ENCODE results near the gene SMG6.

The SMG6 gene

GRCh38 chr17:2056206-2057174 lies 247.1 kb downstream of the SMG6 start:
- no peak for DNase-seq

DNA sequence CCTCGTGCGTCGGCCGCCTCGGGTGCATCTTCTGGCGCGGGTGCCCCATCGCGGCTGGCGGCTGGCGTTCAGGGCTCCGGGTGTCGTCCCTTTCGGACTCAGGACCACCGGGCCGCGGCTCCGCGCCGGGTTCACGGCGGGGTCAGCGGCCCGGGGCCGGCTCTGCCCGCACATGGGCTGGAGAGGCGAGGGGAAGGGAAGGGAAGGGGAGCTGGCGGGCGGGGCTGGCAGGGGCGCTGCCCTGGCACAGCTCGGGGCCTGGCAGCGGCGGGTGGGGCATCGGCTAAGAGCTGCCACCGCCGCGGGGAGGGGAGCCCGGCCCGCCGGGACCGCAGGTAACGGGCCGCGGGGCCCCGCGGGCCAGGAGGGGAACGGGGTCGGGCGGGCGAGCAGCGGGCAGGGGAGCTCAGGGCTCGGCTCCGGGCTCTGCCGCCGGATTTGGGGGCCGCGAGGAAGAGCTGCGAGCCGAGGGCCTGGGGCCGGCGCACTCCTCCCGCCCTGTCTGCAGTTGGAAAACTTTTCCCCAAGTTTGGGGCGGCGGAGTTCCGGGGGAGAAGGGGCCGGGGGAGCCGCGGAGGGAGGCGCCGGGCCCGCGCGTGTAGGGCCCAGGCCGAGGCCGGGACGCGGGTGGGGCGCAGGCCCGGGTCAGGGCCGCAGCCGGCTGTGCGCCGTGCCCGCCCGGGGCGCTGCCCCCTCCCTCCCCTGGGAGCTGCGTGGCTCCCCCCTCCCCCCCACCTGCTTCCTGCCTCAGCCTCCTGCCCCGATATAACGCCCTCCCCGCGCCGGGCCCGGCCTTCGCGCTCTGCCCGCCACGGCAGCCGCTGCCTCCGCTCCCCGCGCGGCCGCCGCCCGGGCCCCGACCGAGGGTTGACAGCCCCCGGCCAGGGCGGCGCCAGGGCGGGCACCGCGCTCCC lies 248.0 kb downstream of the SMG6 start:
- DNase-seq = no peak

GRCh38 chr17:2054512-2055291 lies 248.9 kb downstream of the SMG6 start, which contains the start of gene HIC1:
Gene HIC1 (plus strand): TSS chr17:2055103. CDS start chr17:2056691, 1,588 bp downstream.
- peak; percentile 79 for DNase-seq

GRCh38 chr17:2054262-2054511 lies 249.4 kb downstream of the SMG6 start:
- no peak for DNase-seq

GRCh38 chr17:2053380-2054261 lies 250.0 kb downstream of the SMG6 start:
- DNase-seq = peak; percentile 60

DNA sequence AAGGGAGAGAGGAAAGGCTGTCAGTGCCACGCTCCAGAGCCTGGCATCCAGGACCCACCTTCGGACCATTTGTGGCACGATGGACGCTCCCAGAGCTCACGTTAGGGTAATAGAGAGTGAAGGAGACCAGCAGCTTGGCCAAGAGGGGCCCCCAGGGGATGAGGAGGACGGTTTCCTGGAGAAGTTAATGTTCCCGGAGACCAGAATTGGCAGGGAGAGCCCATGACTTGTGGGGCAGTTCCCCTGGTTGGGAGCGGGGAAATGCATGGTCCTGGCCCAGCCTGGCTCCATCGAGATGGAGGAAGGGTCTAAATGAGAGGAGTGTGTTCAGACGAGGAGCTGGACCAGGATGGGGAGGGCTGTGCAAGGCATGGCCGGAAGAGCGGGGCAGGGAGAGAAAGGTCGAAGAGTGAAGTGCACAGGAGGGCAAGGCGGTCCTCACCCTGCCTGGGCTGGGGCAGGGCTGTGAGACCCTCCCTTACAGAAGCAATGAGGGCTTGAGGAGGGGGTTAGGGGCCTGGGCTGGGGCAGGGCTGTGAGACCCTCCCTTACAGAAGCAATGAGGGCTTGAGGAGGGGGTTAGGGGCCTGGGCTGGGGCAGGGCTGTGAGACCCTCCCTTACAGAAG lies 251.5 kb downstream of the SMG6 start:
- no peak for DNase-seq

DNA sequence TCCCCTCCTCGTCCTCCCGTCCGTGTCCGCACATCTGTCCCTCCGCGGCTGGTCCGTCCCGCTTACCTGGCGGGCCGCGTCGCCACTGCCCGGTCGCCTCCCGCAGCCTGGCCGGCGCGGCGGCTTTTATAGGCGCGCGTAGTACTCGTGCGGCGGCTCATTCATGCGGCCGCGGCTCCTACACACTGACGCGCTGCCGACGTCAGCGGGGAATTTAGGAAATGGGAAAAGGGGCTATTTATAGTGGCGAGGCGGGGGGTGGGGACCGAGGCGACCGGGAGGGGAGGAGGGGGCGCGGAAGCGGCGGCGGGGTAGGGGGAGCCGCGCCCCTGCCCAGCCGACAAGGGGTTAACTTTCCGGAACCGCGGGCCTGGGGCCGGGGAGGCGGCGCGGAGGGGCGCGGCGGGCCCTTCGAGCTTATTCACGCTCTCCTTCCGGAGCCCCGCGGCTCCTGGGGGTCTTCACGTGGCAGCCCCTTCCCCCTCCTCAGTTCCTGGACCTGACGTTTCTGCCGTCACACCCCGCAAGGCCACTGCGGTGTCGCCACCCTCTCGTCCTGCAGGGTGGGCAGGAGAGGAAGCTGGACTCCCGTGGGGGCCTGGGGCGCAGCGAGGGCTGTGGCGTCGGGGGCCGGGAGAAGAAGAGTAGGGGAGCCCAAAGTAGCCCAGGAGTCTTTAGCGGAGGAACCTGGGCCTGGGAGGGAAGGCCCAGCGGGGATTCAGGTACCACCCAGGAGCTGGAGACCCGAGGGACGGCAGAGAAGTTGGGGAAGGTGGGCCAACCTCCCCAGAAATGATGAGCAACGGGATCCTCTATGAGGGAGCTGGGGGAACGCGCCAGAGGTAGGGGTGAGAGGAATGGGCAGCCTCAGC lies 252.3 kb downstream of the SMG6 start:
- no peak for DNase-seq

- peak; percentile 62 for DNase-seq
Observed at GRCh38 chr17:2050300-2051060, 253.1 kb downstream of the SMG6 start.

DNA sequence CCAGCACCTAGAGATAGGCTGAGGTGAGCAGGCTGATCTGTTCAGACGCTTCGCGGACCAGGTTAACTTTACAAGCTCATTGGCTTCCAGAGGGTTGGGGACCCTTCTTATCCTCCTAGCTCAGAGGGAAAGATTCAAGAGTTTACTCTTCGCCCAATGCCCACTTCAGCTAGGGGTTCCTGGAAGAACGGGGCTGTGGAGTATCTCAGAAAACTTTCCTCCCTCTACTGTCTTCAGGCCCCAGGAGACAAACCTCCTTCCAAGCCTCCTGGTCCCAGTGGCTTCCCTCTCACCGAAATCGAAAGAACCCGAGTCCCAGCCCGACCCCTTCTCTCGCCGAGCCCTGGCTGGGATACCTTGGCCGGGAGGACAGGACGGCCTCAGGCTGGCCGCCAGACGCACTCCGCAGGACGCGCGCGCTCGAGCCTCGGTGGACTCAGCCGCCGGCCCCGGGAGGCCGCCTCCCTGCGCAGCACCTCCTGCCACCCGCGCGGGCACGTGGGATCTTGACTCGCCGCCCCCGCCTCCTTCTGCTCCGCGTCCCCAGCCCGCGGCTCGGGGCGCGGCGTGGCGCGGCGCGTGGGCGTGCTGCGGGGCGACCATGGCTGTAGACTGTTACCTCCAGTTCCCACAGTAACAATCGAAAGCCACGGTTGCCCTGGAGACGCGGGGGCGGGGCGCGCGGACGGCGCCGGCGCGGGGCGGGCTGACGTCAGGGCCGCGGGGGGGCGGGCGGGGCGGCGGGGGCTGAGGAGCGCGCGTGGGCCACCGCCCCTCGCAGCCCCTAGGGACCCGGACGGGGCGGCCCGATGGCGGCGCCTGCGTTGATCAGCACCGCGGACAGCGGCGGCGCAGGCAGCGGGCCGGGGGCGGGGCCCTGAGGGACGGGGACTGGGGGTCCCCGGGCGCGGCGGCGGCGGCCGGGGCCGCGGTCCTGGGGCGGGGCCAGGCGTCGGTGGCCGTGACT lies 254.0 kb downstream of the SMG6 start:
- peak; percentile 73 for DNase-seq

DNA sequence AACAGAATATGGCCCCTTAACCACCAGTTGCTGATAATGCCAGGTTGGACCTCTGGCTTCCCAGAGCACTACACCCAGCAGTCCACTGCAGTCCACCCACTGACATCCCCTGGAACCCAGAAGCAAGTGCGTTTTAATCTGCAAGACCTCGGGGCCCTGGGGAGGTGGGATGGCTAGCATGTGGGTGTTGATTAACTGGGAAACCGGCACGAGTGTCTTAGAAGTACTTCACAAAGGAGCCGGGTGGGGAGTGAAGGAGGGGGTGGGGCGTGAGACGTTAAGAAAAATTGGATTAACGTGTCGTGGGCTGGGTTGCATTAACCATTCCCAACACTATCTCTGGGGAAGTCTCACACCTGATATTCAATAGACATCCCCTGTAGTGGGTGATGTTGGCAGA lies 254.8 kb downstream of the SMG6 start:
- DNase-seq = no peak

- DNase-seq = no peak
Observed at GRCh38 chr17:2047590-2047989, 256.0 kb downstream of the SMG6 start.

DNA sequence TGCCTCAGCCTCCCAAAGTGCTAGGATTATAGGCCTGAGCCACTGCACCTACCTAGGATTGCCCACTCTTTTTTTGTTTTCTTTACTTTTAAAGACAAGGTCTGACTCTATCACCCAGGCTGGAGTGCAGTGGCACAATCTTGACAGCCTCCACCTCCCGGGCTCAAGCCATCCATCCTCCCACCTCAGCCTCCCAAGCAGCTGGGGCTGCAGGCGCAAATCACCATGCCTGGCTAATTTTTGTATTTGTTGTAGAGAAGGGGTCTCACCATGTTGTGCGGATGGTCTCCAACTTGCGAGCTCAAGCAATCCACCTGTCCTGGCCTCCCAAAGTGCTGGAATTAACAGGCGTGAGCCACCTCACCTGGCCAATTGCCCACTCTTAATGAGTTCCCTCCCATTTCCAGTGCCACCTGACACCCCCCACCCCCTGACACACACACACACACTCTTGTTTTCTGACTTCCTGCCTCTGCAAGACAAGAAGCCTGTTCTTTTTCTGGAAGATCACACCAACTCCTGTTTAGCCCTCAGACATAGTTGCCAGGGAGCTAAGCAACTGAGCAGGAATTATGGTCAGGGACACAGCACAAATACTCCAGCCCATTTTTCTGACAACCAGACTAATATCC lies 259.2 kb downstream of the SMG6 start:
- DNase-seq = no peak

- DNase-seq = no peak
Observed at GRCh38 chr17:2043785-2044184, 259.8 kb downstream of the SMG6 start.

- DNase-seq = no peak
Observed at GRCh38 chr17:2042933-2043332, 260.7 kb downstream of the SMG6 start.

GRCh38 chr17:2042390-2042847 lies 261.2 kb downstream of the SMG6 start:
- DNase-seq = no peak

DNA sequence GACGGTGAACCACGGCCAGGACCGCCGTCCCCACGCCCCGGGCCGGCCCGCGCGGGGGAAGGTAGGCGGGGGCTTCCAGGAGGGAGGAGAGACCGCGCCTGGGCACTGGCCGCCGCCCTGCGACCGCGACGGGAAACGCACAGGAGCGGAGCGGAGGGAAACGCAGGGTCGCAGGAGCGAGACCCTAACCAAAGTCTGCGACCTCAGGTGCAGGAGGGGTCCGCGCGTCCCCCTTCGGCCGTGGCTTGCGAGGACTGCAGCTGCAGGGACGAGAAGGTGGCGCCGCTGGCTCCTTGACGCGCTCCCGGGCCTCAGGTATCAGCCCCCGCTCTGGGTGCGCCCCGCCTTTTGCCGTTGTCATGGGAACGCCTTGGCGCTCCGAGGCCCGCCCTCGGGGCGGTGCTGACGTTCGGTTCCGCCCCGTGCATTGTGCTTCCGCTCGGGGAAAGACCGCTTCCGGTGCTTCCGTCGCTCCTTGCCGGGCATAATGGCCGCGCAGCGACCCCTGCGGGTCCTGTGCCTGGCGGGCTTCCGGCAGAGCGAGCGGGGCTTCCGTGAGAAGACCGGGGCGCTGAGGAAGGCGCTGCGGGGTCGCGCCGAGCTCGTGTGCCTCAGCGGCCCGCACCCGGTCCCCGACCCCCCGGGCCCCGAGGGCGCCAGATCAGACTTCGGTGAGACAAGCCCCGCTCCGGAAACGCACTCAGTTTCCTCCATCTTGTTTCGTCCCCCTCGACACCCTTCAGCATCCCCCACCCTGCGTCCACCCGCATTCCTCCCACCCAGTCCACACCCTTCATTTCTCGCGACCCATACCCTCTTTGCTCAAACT lies 261.8 kb downstream of the SMG6 start, which contains the start of gene OVCA2:
OVCA2 (plus strand) TSS at position 462 of the 829 bp plus-strand sequence; CDS start at position 488, 26 bp downstream.
- peak; percentile 94 for DNase-seq

Data from RPMI8226 (cell line).